ENCODE measurements around the gene CTNNB1. TPM values are rescaled to one million over a fixed set of nuclear protein-coding genes. Genes with fewer than 3 reads are reported as not detected.
A peak's percentile ranks its signal among the peaks of the same experiment; 100 is the strongest.

CTNNB1 gene
- total and polyA plus RNA-seq, 2 of the 8 experiments (the other 6 are each of a cell fraction or from before 2014, with no cell fraction given), result 356 to 579 TPM

DNA sequence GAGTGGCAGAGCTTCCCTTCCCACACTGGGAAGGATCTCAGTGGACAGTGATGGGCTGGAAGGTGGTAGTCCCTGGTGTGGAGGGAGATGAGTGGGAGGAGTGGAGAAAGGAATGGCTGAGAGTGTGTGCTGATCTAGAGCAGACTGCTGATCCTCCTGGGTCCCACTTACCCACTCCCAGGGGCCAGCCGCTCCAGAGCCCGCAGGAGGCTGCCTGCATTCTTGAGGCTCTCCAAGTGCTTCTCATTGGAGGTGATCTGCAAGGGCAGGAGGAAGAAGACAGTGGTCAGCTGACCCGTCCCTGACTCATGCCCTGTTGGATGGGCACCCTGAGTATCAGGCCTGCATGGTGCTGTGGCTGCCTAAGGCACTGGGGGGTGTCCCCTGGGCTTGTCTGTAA is 50.0 kb downstream of the CTNNB1 start:
- Histone ChIP-seq H3K4me2 (ENCODE audit: insufficient read depth in 1 of 2, low read depth in 2 of 2, low read length in 2 of 2) (no peak overlapping the region), H2BK20ac (ENCODE audit: low read length) (no peak overlapping the region), H3K27me3 (replicated peaks in 1 of 4; ENCODE audit: control insufficient read depth in 3 of 4, extremely low read depth in 1 of 4, insufficient read depth in 3 of 4, low read length in 3 of 4) (no peaks in the 10 kb centered on the region), H3K36me3 (ENCODE audit: control insufficient read depth in 2 of 4, insufficient read depth in 4 of 4, low read length in 3 of 4) (no peaks in the 10 kb centered on the region), H3K27ac (ENCODE audit: low read depth, low read length) (no peak overlapping the region), H2BK5ac (ENCODE audit: low read depth, low read length) (no peak overlapping the region), H3K4me3 (ENCODE audit: extremely low read depth in 1 of 4, insufficient read depth in 2 of 4, low read depth in 3 of 4, low read length in 4 of 4) (no peak overlapping the region), H3K4me1 (replicated peaks in 1 of 4; ENCODE audit: control insufficient read depth in 3 of 4, insufficient read depth in 4 of 4, low read length in 3 of 4) (peaks cover 0 to 3% (median 0%) of the 10 kb centered on the region in 4 experiments; a peak in 2 of 7 replicates), H2BK120ac (replicated peaks; ENCODE audit: low read depth, low read length) (no peak overlapping the region), H2BK12ac (ENCODE audit: low read depth, low read length) (no peak overlapping the region), H4K8ac (ENCODE audit: extremely low read depth, insufficient read depth, low read length) (peak overlapping the region; percentile 80; the same call in 1 of the 2 replicates), H2AK5ac (ENCODE audit: low read depth, low read length) (no peak overlapping the region), H3K18ac (ENCODE audit: extremely low read depth, low read length) (no peak overlapping the region), H3K56ac (replicated peaks; ENCODE audit: insufficient read length, low read depth, low read length) (no peak overlapping the region), H2AFZ (ENCODE audit: low read length) (no peak overlapping the region), H3K9me3 (ENCODE audit: insufficient read depth in 2 of 2, low read depth in 1 of 2, low read length in 1 of 2) (no peaks in the 10 kb centered on the region), H4K20me1 (replicated peaks in 1 of 2; ENCODE audit: control insufficient read depth in 1 of 2, insufficient read depth in 2 of 2, low read length in 2 of 2) (peaks cover 0 to 1% of the 10 kb centered on the region in 2 experiments), H4K5ac (ENCODE audit: insufficient read length, low read depth, low read length) (no peak overlapping the region), H3K23me2 (ENCODE audit: low read depth, low read length) (no peaks in the 10 kb centered on the region), H3K14ac (ENCODE audit: insufficient read length) (no peak overlapping the region), H3K4ac (replicated peaks; ENCODE audit: insufficient read length, low read depth, low read length) (no peak overlapping the region), H3K9ac (replicated peaks in 1 of 4; ENCODE audit: extremely low read depth in 1 of 4, low read depth in 3 of 4, low read length in 3 of 4) (no peak overlapping the region), H3K79me1 (ENCODE audit: low read depth, low read length) (no peaks in the 10 kb centered on the region), H3K23ac (ENCODE audit: insufficient read length) (no peak overlapping the region), H2BK15ac (ENCODE audit: low read length) (no peak overlapping the region), H3K79me2 (ENCODE audit: control insufficient read depth in 1 of 2, insufficient read depth in 2 of 2, low read length in 2 of 2) (no peaks in the 10 kb centered on the region), H4K91ac (replicated peaks; ENCODE audit: insufficient read length, low read length) (no peak overlapping the region)
- no peak for TF ChIP-seq SUZ12 (IDR thresholded peaks at IDR 0.05; ENCODE audit: low read length)
- no peak for TF ChIP-seq POLR2A (IDR thresholded peaks at IDR 0.05; ENCODE audit: control extremely low read depth in 1 of 2, low read depth in 2 of 2, low read length in 2 of 2)
- no peak for TF ChIP-seq CHD1 (IDR thresholded peaks at IDR 0.05; ENCODE audit: low read depth, low read length)
- TF ChIP-seq, protein P1, sequence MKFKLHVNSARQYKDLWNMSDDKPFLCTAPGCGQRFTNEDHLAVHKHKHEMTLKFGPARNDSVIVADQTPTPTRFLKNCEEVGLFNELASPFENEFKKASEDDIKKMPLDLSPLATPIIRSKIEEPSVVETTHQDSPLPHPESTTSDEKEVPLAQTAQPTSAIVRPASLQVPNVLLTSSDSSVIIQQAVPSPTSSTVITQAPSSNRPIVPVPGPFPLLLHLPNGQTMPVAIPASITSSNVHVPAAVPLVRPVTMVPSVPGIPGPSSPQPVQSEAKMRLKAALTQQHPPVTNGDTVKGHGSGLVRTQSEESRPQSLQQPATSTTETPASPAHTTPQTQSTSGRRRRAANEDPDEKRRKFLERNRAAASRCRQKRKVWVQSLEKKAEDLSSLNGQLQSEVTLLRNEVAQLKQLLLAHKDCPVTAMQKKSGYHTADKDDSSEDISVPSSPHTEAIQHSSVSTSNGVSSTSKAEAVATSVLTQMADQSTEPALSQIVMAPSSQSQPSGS (IDR thresholded peaks at IDR 0.05; ENCODE audit: low read length), result no peak
- TF ChIP-seq SP2 (IDR thresholded peaks at IDR 0.05; ENCODE audit: low read length), result no peak
- no peak for TF ChIP-seq BRCA1 (IDR thresholded peaks at IDR 0.05; ENCODE audit: low read depth, low read length)
- no peak for TF ChIP-seq HDAC2 (IDR thresholded peaks at IDR 0.05; ENCODE audit: borderline replicate concordance in 1 of 2, low read depth in 2 of 2, low read length in 2 of 2)
- TF ChIP-seq ASH2L (IDR thresholded peaks at IDR 0.05; ENCODE audit: low read length), result no peak
- TF ChIP-seq TCF12 (IDR thresholded peaks at IDR 0.05; ENCODE audit: low read depth, low read length), result no peak
- TF ChIP-seq YY1 (IDR thresholded peaks at IDR 0.05; ENCODE audit: low read depth, low read length), result no peak
- no peak for TF ChIP-seq MAFK (IDR thresholded peaks at IDR 0.05; ENCODE audit: low read depth, low read length)
- no peak for TF ChIP-seq JUND (IDR thresholded peaks at IDR 0.05; ENCODE audit: low read length)
- 79% methylated on average over 3 of the region's 3 CpGs; no CpG with 5 or more reads in 1 of the 2 experiments for WGBS, 2 experiments (ENCODE audit: extremely low coverage in 1 of 2, insufficient coverage in 1 of 2, insufficient read length in 1 of 2, insufficient replicate concordance in 2 of 2, low coverage in 1 of 2, low lambda C conversion rate in 2 of 2, missing lambda C conversion rate in 1 of 2)
- ChIA-PET CTCF (ENCODE audit: partially characterized antibody) (interaction anchor here (0.9 kb wide), 1 partner anchor 19 kb away, joined by 4 read pairs; no protein-coding TSS in a partner anchor), POLR2A (ENCODE audit: partially characterized antibody) (no interaction called here)
- FAIRE-seq, result no peak
- no peak for DNase-seq (ENCODE audit: low read depth in 1 of 2, low spot score in 2 of 2)

Data from H1 (cell line).